SK-N-SH treated with all-trans-retinoic acid at 6 μM for 48 hours (cell line): ENCODE data around the gene OBP2A.

ENCODE experiments used
- ATAC-seq: fragments of 200-7000 bp; cut with Tn5 transposase; 3 replicates; pipeline ENCODE4 v1.9.1; 2020; ENCODE audit warnings: mild to moderate bottlenecking, moderate library complexity
- ARNTL ChIP-seq: fragments of 450-650 bp; formaldehyde crosslinking; IDR thresholded peaks from 2 replicates; pipeline ENCODE4 v1.5.0; 2020; ENCODE audit warnings: low read depth, mild to moderate bottlenecking, moderate library complexity, borderline replicate concordance
- BACH2 ChIP-seq: fragments of 250-450 bp; sonication (Bioruptor Pico); IDR thresholded peaks from 2 replicates; pipeline ENCODE4 v1.9.0; 2021; ENCODE audit warnings: mild to moderate bottlenecking, borderline replicate concordance
- ESRRG ChIP-seq: fragments of 250-450 bp; sonication (Bioruptor Pico); IDR thresholded peaks from 2 replicates; pipeline ENCODE4 v1.6.1; 2021; ENCODE audit warnings: mild to moderate bottlenecking
- GLIS3 ChIP-seq: fragments of 250-450 bp; sonication (Bioruptor Pico); IDR thresholded peaks from 2 replicates; pipeline ENCODE4 v1.5.0; 2020; ENCODE audit warnings: mild to moderate bottlenecking, moderate library complexity
- PPARA ChIP-seq: fragments of 250-450 bp; sonication (Bioruptor Pico); IDR thresholded peaks from 2 replicates; pipeline ENCODE4 v1.5.0; 2020; ENCODE audit warnings: mild to moderate bottlenecking, borderline replicate concordance
- RARB ChIP-seq: fragments of 250-450 bp; sonication (Bioruptor Pico); IDR thresholded peaks from 2 replicates; pipeline ENCODE4 v1.8.0; 2021; ENCODE audit warnings: mild to moderate bottlenecking, moderate library complexity
- SNAI2 ChIP-seq: fragments of 250-450 bp; sonication (Bioruptor Pico); IDR thresholded peaks from 2 replicates; pipeline ENCODE4 v1.5.0; 2020; ENCODE audit warnings: mild to moderate bottlenecking, moderate library complexity
- TOX ChIP-seq: fragments of 250-450 bp; sonication (Bioruptor Pico); IDR thresholded peaks from 2 replicates; pipeline ENCODE4 v1.8.0; 2021; ENCODE audit warnings: mild to moderate bottlenecking, moderate library complexity, borderline replicate concordance
- ZC3H10 ChIP-seq: fragments of 250-450 bp; sonication (Bioruptor Pico); IDR thresholded peaks from 2 replicates; pipeline ENCODE4 v1.5.1; 2021; ENCODE audit warnings: mild to moderate bottlenecking, moderate library complexity
- ZFP3 ChIP-seq: fragments of 250-450 bp; sonication (Bioruptor Pico); IDR thresholded peaks from 2 replicates; pipeline ENCODE4 v1.5.0; 2020; ENCODE audit warnings: mild to moderate bottlenecking, moderate library complexity
- ZFP30 ChIP-seq: fragments of 450-650 bp; formaldehyde crosslinking; IDR thresholded peaks from 2 replicates; pipeline ENCODE4 v1.5.0; 2022; ENCODE audit warnings: mild to moderate bottlenecking, moderate library complexity
- ZNF565 ChIP-seq: fragments of 450-650 bp; formaldehyde crosslinking; conservative IDR thresholded peaks from 2 replicates; pipeline ENCODE4 v1.5.0; 2020; ENCODE audit warnings: low read depth, mild to moderate bottlenecking, moderate library complexity
- ZNF70 ChIP-seq: fragments of 450-650 bp; formaldehyde crosslinking; IDR thresholded peaks from 2 replicates; pipeline ENCODE4 v1.5.0; 2020; ENCODE audit warnings: mild to moderate bottlenecking, moderate library complexity
- TF ChIP-seq, protein P1 (sequence below): fragments of 250-450 bp; sonication (Bioruptor Pico); IDR thresholded peaks from 2 replicates; pipeline ENCODE4 v1.5.0; 2020; ENCODE audit warnings: mild to moderate bottlenecking, moderate library complexity
- TF ChIP-seq, protein P2 (sequence below): fragments of 250-450 bp; sonication (Bioruptor Pico); IDR thresholded peaks from 2 replicates; pipeline ENCODE4 v1.5.1; 2020; ENCODE audit warnings: low read depth, mild to moderate bottlenecking, moderate library complexity
- TF ChIP-seq, protein P3 (sequence below): fragments of 250-450 bp; sonication (Bioruptor Pico); IDR thresholded peaks from 2 replicates; pipeline ENCODE4 v1.8.0; 2021; ENCODE audit warnings: low read depth, mild to moderate bottlenecking, moderate library complexity, borderline replicate concordance
- TF ChIP-seq, protein P4 (sequence below): fragments of 250-450 bp; sonication (Bioruptor Pico); IDR thresholded peaks from 2 replicates; pipeline ENCODE4 v1.8.0; 2020; ENCODE audit warnings: mild to moderate bottlenecking, moderate library complexity, borderline replicate concordance
- TF ChIP-seq, protein P5 (sequence below): fragments of 250-450 bp; sonication (Bioruptor Pico); IDR thresholded peaks from 2 replicates; pipeline ENCODE4 v1.5.1; 2021; ENCODE audit warnings: mild to moderate bottlenecking, moderate library complexity

OBP2A gene

DNA sequence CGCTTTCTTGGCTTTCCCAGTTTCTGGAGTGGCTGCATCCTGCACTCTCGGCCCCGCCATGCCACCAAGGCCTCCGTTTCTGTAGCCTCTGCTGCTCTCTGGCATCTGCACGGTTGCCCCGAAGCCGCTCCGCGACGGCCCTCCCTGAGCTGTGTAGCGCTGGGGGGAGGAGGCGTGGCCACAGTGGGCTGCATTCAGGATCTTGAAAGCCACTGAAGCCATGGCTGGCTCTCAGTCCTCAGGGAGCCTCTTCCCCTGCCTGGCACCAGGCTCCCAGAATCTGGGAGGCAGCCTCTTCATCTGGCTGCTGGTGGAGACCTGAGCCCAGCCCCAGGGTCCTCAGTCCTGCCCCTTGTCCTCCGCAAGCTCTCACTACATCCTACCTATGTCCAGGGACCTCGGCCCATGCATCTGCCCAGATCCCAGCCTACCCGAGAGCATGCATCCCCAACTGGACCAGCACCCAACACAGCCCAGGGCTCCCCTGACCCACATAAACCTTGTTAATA, 40.7 kb downstream of the OBP2A start:
- TF ChIP-seq BACH2 (CRISPR knock-in tag) (no peak), ZC3H10 (CRISPR knock-in tag) (no peak)
- TF ChIP-seq, protein P1, sequence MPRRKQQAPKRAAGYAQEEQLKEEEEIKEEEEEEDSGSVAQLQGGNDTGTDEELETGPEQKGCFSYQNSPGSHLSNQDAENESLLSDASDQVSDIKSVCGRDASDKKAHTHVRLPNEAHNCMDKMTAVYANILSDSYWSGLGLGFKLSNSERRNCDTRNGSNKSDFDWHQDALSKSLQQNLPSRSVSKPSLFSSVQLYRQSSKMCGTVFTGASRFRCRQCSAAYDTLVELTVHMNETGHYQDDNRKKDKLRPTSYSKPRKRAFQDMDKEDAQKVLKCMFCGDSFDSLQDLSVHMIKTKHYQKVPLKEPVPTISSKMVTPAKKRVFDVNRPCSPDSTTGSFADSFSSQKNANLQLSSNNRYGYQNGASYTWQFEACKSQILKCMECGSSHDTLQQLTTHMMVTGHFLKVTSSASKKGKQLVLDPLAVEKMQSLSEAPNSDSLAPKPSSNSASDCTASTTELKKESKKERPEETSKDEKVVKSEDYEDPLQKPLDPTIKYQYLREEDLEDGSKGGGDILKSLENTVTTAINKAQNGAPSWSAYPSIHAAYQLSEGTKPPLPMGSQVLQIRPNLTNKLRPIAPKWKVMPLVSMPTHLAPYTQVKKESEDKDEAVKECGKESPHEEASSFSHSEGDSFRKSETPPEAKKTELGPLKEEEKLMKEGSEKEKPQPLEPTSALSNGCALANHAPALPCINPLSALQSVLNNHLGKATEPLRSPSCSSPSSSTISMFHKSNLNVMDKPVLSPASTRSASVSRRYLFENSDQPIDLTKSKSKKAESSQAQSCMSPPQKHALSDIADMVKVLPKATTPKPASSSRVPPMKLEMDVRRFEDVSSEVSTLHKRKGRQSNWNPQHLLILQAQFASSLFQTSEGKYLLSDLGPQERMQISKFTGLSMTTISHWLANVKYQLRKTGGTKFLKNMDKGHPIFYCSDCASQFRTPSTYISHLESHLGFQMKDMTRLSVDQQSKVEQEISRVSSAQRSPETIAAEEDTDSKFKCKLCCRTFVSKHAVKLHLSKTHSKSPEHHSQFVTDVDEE (CRISPR knock-in tag): no peak
- ATAC-seq: no peak

DNA sequence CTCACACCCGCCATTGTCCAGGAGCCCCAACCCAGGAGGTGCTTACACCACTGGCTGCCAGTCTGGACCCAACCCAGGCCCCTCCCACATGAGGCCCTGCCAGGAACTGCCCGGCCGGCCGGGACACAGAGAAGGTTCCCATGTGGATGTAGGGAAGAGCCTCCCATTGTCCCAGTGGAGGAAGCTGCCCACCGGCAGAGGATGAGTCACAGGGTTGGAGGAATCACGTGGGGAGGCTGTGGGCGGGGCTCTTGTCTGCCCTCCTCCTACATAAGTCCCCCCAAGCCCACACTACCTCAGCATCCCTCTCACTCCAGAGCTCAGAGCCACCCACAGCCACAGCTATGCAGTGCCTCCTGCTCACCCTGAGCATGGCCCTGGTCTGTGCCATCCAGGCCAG, 41.7 kb downstream of the OBP2A start:
- ATAC-seq: no peak
- TF ChIP-seq, protein P2, sequence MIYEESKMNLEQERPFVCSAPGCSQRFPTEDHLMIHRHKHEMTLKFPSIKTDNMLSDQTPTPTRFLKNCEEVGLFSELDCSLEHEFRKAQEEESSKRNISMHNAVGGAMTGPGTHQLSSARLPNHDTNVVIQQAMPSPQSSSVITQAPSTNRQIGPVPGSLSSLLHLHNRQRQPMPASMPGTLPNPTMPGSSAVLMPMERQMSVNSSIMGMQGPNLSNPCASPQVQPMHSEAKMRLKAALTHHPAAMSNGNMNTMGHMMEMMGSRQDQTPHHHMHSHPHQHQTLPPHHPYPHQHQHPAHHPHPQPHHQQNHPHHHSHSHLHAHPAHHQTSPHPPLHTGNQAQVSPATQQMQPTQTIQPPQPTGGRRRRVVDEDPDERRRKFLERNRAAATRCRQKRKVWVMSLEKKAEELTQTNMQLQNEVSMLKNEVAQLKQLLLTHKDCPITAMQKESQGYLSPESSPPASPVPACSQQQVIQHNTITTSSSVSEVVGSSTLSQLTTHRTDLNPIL (CRISPR knock-in tag): no peak
- TF ChIP-seq ESRRG: no peak
- no peak for TF ChIP-seq GLIS3 (CRISPR knock-in tag)
- TF ChIP-seq SNAI2: no peak
- TF ChIP-seq PPARA: no peak
- no peak for TF ChIP-seq ZNF70 (CRISPR knock-in tag)
- TF ChIP-seq, protein P3, sequence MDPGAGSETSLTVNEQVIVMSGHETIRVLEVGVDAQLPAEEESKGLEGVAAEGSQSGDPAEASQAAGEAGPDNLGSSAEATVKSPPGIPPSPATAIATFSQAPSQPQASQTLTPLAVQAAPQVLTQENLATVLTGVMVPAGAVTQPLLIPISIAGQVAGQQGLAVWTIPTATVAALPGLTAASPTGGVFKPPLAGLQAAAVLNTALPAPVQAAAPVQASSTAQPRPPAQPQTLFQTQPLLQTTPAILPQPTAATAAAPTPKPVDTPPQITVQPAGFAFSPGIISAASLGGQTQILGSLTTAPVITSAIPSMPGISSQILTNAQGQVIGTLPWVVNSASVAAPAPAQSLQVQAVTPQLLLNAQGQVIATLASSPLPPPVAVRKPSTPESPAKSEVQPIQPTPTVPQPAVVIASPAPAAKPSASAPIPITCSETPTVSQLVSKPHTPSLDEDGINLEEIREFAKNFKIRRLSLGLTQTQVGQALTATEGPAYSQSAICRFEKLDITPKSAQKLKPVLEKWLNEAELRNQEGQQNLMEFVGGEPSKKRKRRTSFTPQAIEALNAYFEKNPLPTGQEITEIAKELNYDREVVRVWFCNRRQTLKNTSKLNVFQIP: no peak
- no peak for TF ChIP-seq ZC3H10 (CRISPR knock-in tag)
- TF ChIP-seq, all 23 proteins: peak for 0

DNA sequence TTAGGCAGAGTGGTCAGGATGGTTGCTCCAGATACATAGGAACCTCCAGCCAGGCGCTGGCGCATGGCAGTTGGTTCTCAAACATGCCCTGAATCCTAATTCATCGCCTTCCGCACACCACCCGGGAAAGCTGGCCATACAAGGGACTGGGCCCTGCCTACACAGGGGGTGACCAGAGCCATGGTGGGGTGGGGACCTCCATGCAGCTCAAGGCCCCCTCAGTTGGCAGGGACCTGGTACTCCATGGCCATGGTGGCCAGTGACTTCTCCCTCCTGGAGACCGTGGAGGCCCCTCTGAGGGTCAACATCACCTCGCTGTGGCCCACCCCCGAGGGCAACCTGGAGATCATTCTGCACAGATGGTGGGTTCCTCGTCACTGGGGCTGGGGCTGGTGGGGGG, 42.4 kb downstream of the OBP2A start:
- no peak for ATAC-seq
- TF ChIP-seq GLIS3 (CRISPR knock-in tag) (no peak), PPARA (no peak), ZNF70 (CRISPR knock-in tag) (no peak), ARNTL (no peak), ZNF565 (CRISPR knock-in tag) (no peak), RARB (CRISPR knock-in tag) (no peak)
- TF ChIP-seq, protein P4, sequence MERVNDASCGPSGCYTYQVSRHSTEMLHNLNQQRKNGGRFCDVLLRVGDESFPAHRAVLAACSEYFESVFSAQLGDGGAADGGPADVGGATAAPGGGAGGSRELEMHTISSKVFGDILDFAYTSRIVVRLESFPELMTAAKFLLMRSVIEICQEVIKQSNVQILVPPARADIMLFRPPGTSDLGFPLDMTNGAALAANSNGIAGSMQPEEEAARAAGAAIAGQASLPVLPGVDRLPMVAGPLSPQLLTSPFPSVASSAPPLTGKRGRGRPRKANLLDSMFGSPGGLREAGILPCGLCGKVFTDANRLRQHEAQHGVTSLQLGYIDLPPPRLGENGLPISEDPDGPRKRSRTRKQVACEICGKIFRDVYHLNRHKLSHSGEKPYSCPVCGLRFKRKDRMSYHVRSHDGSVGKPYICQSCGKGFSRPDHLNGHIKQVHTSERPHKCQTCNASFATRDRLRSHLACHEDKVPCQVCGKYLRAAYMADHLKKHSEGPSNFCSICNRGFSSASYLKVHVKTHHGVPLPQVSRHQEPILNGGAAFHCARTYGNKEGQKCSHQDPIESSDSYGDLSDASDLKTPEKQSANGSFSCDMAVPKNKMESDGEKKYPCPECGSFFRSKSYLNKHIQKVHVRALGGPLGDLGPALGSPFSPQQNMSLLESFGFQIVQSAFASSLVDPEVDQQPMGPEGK (CRISPR knock-in tag): no peak
- TF ChIP-seq, protein P3: no peak
- TF ChIP-seq, protein P2 (CRISPR knock-in tag): no peak

DNA sequence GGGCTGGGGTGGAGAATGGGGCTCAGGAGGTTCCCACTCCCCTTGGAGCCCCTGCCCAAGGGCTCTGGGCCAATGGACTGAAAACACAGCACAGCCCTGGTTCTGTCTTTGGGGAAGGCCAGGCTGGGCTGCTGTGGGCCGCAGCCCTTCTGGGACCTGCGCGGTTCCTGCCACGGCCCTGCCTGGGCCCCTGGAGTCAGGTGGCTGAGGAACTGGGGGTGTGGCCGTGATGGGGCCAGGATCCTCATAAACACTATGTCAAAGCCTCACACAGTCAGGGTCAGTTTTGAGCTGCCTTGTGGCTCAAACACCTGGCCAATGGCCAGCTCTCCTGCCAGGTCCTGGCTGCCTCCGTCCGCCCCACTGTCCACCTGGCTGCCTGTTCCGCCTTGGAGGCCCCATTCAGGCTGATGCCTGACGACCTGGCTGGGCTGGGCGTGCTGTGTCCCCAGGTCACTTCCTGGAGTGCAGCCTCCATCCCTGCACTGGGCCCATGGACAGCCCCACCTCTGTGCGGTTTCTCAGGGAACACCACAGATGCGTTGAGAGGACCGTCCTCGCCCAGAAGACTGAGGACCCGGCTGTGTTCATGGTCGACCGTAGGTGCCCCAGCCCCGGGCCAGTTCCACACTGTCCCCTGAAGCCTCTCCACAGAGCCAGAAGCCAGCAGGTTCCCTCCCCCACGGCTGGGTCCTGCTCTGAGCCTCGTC, 43.1 kb downstream of the OBP2A start:
- ATAC-seq: no peak
- TF ChIP-seq ESRRG: no peak
- no peak for TF ChIP-seq TOX (CRISPR knock-in tag)
- TF ChIP-seq ZFP3 (CRISPR knock-in tag): no peak
- no peak for TF ChIP-seq ZFP30
- no peak for TF ChIP-seq ZNF70 (CRISPR knock-in tag)
- TF ChIP-seq, protein P3: no peak
- no peak for TF ChIP-seq GLIS3 (CRISPR knock-in tag)
- TF ChIP-seq, protein P5, sequence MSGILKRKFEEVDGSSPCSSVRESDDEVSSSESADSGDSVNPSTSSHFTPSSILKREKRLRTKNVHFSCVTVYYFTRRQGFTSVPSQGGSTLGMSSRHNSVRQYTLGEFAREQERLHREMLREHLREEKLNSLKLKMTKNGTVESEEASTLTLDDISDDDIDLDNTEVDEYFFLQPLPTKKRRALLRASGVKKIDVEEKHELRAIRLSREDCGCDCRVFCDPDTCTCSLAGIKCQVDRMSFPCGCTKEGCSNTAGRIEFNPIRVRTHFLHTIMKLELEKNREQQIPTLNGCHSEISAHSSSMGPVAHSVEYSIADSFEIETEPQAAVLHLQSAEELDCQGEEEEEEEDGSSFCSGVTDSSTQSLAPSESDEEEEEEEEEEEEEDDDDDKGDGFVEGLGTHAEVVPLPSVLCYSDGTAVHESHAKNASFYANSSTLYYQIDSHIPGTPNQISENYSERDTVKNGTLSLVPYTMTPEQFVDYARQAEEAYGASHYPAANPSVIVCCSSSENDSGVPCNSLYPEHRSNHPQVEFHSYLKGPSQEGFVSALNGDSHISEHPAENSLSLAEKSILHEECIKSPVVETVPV (CRISPR knock-in tag): no peak
- no peak for TF ChIP-seq ARNTL
- TF ChIP-seq, protein P2 (CRISPR knock-in tag): no peak
- no peak for TF ChIP-seq BACH2 (CRISPR knock-in tag)
